Measurements from ENCODE around the gene UBE2I.
"Not testable (repeated sequence)": the region's sequence is repeated elsewhere in the genome, so short reads cannot be mapped to it uniquely, and the experiment has no call there.

UBE2I gene

DNA sequence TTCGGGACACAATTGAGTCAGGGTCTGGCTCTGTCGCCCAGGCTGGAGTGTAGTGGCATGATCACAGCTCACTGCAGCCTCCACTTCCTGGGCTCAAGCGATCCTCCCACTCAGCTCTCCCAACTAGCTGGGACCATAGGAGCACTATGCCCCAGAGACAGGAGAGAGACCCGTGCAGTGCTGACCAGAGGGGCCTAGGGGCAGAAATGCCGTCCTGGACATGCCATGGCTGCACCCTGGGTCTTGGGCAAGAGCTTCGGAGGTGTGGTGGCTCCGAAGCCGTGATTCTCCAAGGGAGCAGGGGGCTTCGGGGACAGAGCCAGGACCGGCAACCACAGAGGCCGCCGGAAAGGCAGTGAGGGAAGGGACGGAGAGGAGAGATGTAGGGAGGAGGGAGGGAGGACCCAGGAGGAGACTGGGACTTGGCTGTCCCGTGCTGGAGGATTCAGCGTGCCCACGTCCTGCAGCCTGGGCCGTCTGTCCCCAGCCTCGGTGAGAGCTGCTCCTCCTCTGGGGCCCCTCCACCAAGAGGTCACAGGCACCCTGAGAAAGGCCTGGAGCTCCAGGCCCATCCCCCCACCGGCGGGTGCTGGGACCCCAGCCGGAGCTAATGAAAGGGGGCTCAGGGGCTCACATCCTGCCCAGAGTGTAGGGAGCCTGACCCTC is 31.7 kb upstream of the UBE2I start:
- DNase-seq (ENCODE audit: low spot score): no peak

- DNase-seq (ENCODE audit: low spot score): no peak
Measured at GRCh38 chr16:1278477-1278876, 31.0 kb upstream of the UBE2I start.

GRCh38 chr16:1279081-1279944 is 30.1 kb upstream of the UBE2I start:
- DNase-seq (ENCODE audit: low spot score): no peak

GRCh38 chr16:1279945-1280589 is 29.4 kb upstream of the UBE2I start:
- DNase-seq (ENCODE audit: low spot score): no peak

DNA sequence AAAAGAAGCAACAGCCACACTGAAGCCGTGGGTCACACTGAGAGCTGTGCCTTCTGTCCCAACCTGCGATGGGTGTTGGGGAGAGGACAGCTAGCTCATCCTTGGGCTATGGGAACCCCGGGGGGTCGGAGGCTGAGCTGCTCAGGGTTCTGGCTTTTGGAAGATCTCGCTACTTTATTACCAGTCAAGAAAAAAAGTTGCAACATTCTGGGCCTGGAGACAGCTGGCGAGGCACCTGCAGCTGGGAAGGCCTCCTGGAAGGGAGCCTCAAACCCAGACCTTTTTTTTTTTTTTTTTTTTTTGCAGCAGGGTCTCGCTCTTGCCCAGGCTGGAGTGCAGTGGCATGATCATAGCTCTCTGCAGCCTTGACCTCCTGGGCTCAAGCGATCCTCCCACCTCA is 28.7 kb upstream of the UBE2I start:
- no peak for DNase-seq (ENCODE audit: low spot score)

DNA sequence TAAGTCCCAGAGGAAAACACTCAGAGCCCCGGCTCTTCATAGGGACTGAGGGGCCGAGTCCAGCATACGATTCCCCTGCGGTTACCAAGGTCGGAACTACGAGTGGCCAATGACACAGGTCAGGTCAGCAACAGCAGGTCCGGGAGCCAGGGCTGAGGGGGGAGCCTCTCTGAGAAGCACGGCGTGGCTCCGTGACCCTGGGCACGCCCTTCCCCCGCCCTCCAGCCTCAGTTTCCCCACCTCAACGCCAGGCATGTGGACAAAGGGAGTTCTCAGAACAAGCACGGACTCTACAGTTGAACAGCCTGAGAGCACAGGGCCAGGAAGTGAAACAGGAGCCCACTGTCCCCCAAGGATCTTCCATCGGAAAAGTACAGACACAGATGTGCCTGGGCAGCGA is 27.9 kb upstream of the UBE2I start:
- DNase-seq (ENCODE audit: low spot score): no peak

DNA sequence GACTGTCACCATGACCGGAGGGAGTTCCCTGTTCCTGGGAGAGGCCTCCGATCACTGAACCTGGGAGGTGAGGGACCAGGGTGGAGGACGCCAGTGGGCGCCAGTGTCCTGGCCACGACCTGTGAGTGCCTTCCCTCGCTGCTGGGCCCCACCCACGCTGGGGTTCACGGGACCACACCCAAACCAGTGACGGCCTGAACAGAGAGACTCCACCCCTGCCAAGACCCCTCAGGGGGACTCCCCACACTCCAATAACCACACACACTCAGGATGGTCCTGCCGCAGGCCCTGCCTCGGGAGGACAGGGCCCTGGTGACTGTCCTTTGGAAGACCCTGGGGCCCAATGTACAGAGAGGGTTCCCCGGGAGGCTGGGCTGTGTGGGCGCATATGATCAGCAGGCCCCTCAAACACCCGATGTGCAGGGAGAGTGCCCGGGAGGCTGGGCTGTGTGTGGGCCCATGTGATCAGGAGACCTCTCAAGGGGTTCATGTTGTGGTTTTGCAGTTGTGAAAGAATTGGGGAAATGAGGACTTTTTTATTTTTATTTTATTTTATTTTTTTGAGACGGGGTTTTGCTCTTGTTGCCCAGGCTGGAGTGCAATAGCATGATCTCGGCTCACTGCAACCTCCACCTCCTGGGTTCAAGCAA is 27.0 kb upstream of the UBE2I start:
- no peak for DNase-seq (ENCODE audit: low spot score)

GRCh38 chr16:1283296-1283695 is 26.1 kb upstream of the UBE2I start:
- DNase-seq (ENCODE audit: low spot score): no peak

DNA sequence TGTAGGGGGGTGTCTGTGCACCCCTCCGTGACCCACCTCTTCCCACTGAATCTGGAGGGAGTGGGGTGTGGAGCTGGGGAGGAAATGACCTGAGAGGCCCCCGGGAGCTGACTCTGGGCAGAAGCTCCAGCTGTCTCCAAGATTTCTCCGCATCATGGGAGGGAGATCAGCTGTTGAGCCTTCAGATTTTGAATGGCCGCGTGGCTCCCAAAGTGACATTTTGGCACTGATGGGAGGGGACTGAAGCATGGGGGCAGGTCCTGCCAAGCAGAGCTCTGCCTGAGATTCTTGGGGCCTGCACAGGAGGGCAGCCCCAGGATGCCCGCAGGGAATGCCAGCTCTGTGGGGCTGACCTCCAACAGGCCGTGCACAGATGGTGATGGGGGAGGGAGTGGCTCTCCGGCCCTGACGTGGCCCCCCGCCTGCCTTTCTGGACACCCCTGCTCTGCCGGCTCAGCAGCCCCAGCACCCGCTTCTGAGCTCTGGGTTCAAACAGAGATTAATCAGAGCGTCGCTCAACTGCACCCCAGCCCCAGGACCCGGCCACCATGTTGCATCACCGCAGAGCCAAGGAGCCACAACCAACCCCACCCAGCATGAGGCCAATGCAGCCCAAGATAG is 25.3 kb upstream of the UBE2I start:
- DNase-seq (ENCODE audit: low spot score): no peak

DNA sequence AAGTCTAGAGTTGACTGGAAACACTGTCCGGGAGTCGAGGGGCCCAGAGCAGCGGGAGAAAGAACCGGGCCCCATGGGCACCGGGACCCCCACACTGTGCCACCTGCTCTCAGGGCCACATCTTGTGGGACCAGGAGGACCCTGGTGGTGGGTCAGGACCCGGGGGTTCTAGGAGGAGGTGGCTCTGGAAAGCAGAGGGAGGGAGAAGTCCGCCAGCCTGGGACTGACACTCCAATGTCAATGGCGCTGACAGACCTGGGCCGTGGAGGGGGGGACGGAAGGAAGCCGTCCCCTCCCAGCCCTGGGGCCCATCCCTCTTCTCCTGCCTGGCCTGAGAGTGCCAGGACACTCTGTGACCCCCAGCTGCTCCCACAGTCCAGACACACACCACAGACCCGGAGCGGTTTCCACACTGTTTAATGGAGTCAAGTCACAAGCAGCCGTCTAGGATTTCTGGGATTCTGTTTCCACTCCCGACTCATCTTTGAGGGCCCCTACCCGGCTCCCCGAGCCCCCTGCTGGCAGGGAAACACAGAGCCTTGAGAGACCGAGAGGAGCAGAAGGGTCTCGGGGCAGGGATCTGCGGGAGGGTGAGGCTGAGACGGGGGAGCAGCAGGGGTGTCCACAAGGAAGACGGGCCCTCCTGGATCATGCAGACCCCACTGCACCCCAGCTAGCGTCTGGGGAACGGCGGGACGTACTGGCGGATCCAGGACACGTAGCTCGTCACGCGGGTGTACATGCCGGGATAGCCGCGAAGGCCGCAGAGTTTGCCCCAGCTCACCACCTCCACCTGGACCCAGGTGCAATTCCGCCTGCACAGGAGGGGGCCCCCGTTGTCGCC is 23.5 kb upstream of the UBE2I start:
- DNase-seq (ENCODE audit: low spot score): no peak

- DNase-seq (ENCODE audit: low spot score): no peak
Measured at GRCh38 chr16:1286513-1287094, 22.8 kb upstream of the UBE2I start.

GRCh38 chr16:1287982-1288670 is 21.3 kb upstream of the UBE2I start:
- DNase-seq (ENCODE audit: low spot score): no peak

DNA sequence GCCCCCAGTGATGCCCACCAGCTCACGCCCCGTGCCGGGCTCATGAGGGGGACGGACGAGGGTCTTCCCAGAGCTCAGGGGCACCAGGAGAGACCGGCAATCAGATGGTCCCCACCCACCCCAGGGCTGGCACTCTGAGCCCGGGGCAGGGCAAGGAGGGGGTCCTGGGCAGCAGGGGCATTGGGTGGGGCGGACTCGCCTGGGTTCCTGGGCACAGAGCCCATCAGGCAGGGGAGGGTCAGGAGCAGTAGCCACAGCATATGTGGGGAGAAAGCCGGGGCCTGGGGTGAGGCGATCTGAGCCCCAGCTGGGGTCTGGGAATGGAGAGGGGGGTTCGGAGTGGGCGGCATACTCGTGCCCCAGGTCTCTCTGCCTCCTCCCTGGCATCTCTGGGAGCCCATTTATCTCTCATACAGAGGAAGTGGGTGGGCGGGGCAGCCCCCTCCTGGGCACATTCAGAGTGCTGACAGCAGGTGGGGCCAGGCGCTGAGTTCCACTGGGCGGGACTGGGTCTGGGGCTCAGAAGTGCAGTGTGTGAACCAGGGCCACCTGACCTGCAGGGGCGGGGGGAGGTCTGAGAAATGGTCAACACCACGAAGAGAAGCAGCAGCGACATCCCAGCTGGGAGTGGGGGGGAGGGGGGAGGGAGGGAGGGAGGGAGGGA is 20.5 kb upstream of the UBE2I start:
- no peak for DNase-seq (ENCODE audit: low spot score)

DNA sequence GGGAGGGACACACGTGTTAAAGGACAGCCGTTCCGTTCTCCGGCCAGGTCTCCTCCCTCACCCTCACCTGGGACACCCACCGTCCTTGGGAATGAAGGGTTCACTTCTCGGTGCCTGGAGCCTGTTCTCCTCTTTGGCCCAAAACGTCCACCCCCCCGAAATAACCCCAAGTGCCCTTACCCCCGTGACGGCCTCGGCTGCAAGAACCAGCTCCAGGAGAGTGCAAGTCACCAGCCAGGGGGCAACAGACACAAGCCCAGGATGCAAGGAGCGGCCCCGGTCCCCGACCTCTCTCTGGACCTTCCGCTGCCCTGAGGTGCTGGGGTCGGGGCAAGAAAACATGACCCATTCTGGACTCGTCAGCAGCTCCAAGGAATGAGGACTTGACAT is 20.0 kb upstream of the UBE2I start:
- DNase-seq (ENCODE audit: low spot score): no peak

DNA sequence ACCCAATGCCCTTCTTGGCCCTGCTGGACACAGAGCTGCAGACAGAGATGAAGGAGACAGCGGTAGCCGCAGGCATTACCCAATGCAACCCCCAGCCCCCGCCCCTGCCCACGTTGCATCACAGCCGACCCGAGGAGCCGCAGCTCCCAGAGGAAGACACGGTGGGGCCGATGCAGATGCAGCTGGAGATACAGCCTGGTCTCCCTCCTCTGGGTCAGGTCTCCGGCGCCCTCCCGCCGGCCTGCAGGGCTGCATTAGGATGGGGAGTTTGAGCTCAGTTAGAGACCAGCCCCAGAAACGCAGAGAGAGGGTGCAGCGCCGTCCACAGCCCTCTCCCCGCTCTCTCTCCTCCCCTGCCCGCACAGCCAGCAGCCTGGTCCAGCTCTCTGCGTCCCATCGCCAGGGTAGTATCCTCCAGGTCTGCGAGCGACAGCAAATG is 19.4 kb upstream of the UBE2I start:
- DNase-seq (ENCODE audit: low spot score): no peak

GRCh38 chr16:1290860-1291575 is 18.4 kb upstream of the UBE2I start:
- peak; percentile 46 for DNase-seq (ENCODE audit: low spot score)

DNA sequence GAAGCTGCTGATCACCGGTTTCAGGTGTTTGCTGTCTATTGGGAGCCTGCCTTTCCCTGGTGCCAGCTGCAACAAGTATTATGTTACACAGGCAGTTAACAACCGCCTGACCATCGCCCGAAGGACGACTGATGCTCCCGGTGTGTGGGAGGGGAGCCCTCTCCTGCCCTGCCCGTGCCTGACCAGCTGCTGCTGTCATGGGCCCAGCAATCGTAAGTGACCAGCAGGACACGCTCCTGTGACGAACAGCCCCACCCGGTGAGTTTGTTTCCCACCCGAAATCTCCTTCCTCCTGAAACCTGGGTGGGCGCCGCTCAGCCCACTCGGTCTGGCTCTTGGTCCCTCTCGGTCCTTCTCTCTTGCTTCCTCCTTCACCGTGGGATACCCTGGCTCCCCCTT is 17.9 kb upstream of the UBE2I start:
- DNase-seq (ENCODE audit: low spot score): peak; percentile 74

- DNase-seq (ENCODE audit: low spot score): not testable (repeated sequence)
Measured at GRCh38 chr16:1292208-1292607, 17.2 kb upstream of the UBE2I start.

DNA sequence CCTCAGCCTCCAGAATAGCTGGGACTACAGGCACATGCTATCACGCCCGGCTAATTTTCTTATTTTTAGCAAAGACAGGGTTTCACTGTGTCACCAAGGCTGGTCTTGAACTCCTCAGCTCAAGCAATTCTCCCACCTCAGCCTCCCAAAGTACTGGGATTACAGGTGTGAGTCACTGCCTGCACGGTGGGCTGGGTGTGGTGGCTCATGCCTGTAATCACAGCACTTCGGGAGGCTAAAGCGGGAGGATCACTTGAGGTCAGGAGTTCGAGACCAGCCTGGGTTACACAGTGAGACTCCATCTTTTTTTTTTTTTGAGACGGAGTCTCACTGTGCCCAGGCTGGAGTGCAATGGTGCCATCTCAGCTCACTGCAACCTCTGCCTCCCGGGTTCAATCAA is 16.6 kb upstream of the UBE2I start:
- not testable (repeated sequence) for DNase-seq (ENCODE audit: low spot score)
